Osteoblast (primary cell): ENCODE results near the gene ARRDC3. TPM values are rescaled to one million over a fixed set of nuclear protein-coding genes. Genes with fewer than 3 reads are reported as not detected.

ENCODE experiments used
- DNase-seq: peaks from one replicate; pipeline ENCODE4 v3.0.0; 2011; ENCODE audit warnings: low spot score, mixed read lengths; ENCODE audit not compliant: insufficient read length; ENCODE audit errors: missing footprints
- H2AFZ ChIP-seq: 2 replicates; pipeline ENCODE4 v1.6.0; 2011; ENCODE audit warnings: mild to moderate bottlenecking, low read length
- H3K27ac ChIP-seq: 2 replicates; pipeline ENCODE4 v1.5.1; 2011; ENCODE audit warnings: mild to moderate bottlenecking, low read depth, low read length, moderate library complexity
- H3K27me3 ChIP-seq: 2 replicates; pipeline ENCODE4 v1.6.0; 2012; ENCODE audit warnings: mild to moderate bottlenecking, control low read depth, inconsistent platforms, low read length, moderate library complexity; ENCODE audit not compliant: insufficient read depth
- H3K36me3 ChIP-seq: 2 replicates; pipeline ENCODE4 v1.5.1; 2011; ENCODE audit warnings: mild to moderate bottlenecking, low read length, control low read depth, moderate library complexity; ENCODE audit not compliant: insufficient read depth
- H3K4me1 ChIP-seq: 2 replicates; pipeline ENCODE4 v1.5.1; 2011; ENCODE audit warnings: mild to moderate bottlenecking, low read length, control low read depth, moderate library complexity; ENCODE audit not compliant: insufficient read depth
- H3K4me2 ChIP-seq: 2 replicates; pipeline ENCODE4 v1.6.0; 2011; ENCODE audit warnings: mild to moderate bottlenecking, low read length; ENCODE audit not compliant: insufficient read depth
- H3K4me3 ChIP-seq: fragments of 200-600 bp; sonication (generic); 3 replicates; pipeline ENCODE4 v1.5.1; 2012; ENCODE audit warnings: mild to moderate bottlenecking, low read length, inconsistent platforms; ENCODE audit not compliant: insufficient read depth
- H3K79me2 ChIP-seq: 2 replicates; pipeline ENCODE4 v1.6.0; 2012; ENCODE audit warnings: mild to moderate bottlenecking, low read length, control low read depth, inconsistent platforms; ENCODE audit not compliant: insufficient read depth
- H3K9me3 ChIP-seq: 2 replicates; pipeline ENCODE4 v1.5.1; 2011; ENCODE audit warnings: low read depth, low read length, control low read depth
- H4K20me1 ChIP-seq: 2 replicates; pipeline ENCODE4 v1.6.0; 2012; ENCODE audit warnings: mild to moderate bottlenecking, low read length, control low read depth; ENCODE audit not compliant: insufficient read depth
- CTCF ChIP-seq: IDR thresholded peaks from 2 replicates; pipeline ENCODE4 v1.5.1; 2011; ENCODE audit warnings: mild to moderate bottlenecking, low read depth, low read length, moderate library complexity; ENCODE audit errors: extremely low read depth
- total RNA-seq: library from RNA; depleted of rRNA; stranded (reverse); fragments of >200 nt; gene quantifications from 2 replicates; pipeline ENCODE4 v1.2.3, GENCODE V29; 2012

The ARRDC3 gene
- total RNA-seq, 1 donor = 101 TPM

- Histone ChIP-seq H3K4me2 (no peak overlapping the region), H3K4me3 (no peak overlapping the region), H3K36me3 (no peaks in the 10 kb centered on the region), H4K20me1 (no peaks in the 10 kb centered on the region), H2AFZ (no peak overlapping the region), H3K27ac (no peak overlapping the region), H3K27me3 (no peaks in the 10 kb centered on the region), H3K4me1 (peaks cover under 1% of the 10 kb centered on the region), H3K79me2 (no peaks in the 10 kb centered on the region), H3K9me3 (no peaks in the 10 kb centered on the region)
- TF ChIP-seq CTCF = no peak
- no peak for DNase-seq
Observed at GRCh38 chr5:91319667-91320066, 63.5 kb downstream of the ARRDC3 start.

GRCh38 chr5:91318724-91319123, 64.4 kb downstream of the ARRDC3 start:
- H3K9me3 ChIP-seq = no peaks in the 10 kb centered on the region
- H3K79me2 ChIP-seq = no peaks in the 10 kb centered on the region
- TF ChIP-seq CTCF = no peak
- no peak overlapping the region for H3K27ac ChIP-seq
- no peak for DNase-seq
- H3K4me1 ChIP-seq = peaks cover 10% of the 10 kb centered on the region
- no peak overlapping the region for H3K4me3 ChIP-seq
- no peaks in the 10 kb centered on the region for H3K36me3 ChIP-seq
- H2AFZ ChIP-seq = no peak overlapping the region
- H3K27me3 ChIP-seq = no peaks in the 10 kb centered on the region
- no peak overlapping the region for H3K4me2 ChIP-seq
- H4K20me1 ChIP-seq = no peaks in the 10 kb centered on the region
